Fibroblast of skin of left quadriceps (primary cell): ENCODE data around the gene MXD4.

ENCODE experiments used
- DNase-seq, 2 experiments: peaks; one replicate each; pipeline ENCODE4 v3.0.0-alpha.2; 2013; ENCODE audit warnings: low read depth in 2 of 2

Gene MXD4

DNA sequence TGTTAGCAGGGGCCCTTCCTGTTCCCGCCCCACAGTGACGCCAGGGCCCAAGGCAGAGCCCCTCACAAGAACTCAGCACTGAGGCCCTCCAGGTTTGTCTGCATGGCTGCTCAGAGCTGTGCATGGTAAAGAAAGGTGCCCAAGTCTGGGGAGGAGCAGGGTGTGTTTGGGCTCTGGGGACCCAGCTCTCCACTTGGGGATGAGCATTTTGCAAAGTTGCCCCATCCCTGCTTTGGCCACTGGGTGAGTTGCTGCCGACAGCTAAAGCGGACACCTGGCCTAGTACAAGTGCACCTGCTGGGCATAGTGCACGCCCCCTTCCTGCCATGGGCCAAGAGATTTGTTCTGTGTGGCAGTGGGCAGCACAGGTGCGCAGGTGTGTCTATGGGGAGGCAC lies 2.0 kb upstream of the MXD4 start:
- DNase-seq, result no peak

GRCh38 chr4:2262944-2263250 lies 988 bp upstream of the MXD4 start:
- DNase-seq, result no peak

DNA sequence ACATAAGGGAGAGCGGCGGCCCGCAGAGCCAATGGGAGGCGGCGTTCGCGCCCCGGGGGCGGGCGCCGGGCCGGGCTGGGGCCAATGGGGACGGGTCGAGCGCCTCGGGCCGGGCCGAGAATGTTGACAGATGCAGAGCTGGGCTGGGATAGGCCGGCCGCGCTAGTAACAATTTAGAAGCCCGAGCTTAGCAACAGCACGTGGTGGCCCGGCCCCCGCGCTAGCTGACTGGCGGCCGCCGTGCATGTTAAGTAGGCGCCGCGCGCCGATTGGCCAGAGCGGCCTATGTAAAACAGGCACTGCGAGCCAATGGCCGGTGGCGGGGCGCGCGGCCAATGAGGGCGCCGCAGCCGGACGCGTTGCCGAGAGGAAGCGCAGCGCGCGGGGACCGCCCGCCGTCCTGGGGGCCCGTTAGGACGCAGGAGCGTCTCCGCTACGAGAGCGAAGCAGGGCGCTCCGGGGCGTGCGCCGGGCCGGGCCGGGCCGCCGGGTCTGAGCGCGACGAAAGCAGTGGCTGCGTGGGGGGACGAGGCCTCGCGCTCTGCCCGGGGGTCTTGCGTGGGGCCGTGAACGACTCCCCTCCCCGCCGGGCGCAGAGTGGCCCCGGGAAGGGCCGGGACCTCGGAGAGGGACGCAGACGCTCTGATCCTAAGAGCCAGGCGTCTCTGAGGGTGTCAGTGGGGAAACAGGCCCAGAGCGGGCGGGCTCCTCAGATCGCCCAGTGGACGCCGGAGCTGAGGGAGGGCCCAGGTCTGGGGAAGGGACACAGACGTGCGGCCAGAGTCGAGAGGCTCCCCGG lies 435 bp upstream of the MXD4 start:
- DNase-seq, result peak; percentile 99

- peak; percentile 11 to 18 for DNase-seq
These were observed 628 bp downstream of the MXD4 start for GRCh38 chr4:2261110-2261852.

- DNase-seq, result no peak
These were observed 1.4 kb downstream of the MXD4 start for GRCh38 chr4:2260344-2261109.

DNA sequence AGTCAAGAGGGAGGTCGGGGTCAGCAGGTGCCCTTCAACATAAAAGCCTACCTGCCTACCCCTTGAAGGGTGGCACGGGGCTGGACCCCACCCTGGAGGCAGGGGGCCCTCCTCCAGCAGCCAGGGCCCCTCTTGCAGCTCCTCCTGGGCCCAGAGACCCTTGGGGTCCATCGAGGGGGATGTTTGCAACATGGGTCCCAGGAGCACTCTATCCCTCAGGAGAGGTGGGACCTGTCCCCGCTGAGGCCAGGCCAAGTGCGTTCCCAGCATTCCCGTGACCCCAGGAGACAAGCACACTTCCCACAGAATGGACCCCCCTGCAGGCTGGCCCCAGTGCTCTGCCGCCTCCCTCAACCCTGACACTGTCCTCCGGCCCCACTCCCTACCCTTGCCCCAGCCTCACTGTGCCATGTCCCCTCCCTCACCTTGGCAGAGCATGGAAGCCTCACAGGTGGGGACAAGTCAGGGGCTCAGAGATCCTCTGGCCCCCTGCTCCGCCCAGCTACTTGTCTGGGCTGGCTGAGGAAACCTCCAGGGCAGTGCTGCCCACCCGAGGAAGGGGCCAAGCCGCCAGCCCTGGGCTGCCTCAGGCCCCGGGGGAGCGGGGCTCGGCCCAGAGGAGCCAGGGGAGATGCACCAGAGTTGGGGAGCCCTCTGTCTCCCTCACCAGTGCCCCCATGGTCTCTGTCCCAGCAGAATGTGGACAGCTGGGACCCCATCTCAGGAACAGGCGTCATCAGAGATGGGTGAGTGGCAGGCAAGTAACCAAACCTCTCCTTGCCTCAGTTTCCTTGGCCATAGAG lies 2.2 kb downstream of the MXD4 start:
- DNase-seq, result no peak

- no peak for DNase-seq
These were observed 2.8 kb downstream of the MXD4 start for GRCh38 chr4:2259036-2259540.

DNA sequence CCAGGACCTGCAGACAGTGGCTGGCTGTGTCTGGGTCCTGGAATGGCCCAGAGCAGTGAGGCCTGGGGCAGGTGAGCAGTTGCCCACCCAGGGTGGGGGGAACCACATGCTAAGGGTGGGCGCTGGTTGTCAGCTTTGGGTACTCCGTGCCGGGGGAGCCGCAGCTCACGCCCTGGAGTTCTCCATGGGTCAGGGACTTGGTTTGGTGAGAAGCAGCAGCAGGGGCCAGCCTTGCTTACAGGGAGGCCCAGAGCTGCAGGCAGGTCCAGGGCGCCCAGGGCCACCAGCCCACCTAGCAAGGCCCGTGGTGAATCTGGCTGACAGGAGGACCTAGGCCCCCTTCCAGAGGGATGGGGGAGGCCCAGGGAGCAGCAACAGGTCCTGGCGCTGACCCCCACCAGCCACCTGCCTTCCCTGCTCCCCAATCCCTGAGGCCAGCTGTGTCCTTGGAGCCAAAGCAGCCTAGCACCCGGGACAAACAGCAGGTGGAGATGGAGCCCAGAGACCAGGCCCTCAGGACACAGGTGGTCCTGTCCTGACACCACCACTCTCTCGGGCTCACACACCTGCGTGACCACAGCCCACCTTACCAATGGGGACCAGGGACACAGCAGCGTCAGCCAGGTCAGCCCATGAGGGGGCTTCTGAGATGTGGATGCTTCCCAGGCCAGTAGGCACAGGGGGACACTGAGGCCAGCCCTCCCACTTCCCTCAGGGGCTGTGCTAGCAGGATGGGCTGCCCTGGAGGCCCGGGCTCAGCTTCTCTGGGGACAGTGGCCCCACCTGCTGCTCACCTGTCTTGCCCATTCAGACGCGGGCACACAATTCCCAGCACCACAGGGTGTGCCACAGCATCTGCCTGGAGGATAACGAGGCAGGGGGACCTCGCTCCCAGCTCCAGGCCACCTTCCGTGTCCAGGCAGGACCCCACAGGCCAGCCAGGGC lies 3.5 kb downstream of the MXD4 start:
- no peak for DNase-seq

- DNase-seq, result no peak
These were observed 4.4 kb downstream of the MXD4 start for GRCh38 chr4:2257361-2258081.

GRCh38 chr4:2256781-2257191 lies 5.1 kb downstream of the MXD4 start:
- DNase-seq, result no peak

DNA sequence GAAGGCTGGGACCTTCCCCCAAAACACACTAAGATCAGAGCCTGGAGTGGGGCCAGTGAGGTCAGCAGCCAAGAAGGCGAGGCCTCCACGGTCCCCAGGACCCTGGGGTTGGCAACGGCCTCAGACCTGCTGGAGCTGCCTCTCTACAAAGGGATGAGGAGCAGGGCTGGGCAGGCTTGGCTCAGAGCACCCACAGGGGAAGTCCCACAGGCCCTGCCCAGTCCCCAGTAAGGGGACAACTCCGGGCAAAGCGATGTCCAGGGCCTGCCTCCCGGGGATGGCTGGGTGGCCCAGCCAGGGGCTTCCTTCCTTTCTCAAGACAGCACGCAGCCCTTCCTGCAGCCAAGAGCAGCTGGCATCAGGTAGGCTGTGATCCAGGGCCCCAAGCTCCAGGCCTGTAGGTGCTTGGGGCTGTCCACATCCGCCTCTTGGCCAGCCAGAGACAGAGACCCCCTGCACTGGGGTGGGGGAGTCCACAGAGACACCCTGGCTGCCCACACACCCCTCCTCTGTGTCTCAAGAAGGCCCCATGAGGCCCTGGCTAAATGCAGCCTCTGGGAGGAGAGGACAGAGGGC lies 5.7 kb downstream of the MXD4 start:
- DNase-seq, result no peak

GRCh38 chr4:2255501-2256155 lies 6.3 kb downstream of the MXD4 start:
- DNase-seq, result no peak

DNA sequence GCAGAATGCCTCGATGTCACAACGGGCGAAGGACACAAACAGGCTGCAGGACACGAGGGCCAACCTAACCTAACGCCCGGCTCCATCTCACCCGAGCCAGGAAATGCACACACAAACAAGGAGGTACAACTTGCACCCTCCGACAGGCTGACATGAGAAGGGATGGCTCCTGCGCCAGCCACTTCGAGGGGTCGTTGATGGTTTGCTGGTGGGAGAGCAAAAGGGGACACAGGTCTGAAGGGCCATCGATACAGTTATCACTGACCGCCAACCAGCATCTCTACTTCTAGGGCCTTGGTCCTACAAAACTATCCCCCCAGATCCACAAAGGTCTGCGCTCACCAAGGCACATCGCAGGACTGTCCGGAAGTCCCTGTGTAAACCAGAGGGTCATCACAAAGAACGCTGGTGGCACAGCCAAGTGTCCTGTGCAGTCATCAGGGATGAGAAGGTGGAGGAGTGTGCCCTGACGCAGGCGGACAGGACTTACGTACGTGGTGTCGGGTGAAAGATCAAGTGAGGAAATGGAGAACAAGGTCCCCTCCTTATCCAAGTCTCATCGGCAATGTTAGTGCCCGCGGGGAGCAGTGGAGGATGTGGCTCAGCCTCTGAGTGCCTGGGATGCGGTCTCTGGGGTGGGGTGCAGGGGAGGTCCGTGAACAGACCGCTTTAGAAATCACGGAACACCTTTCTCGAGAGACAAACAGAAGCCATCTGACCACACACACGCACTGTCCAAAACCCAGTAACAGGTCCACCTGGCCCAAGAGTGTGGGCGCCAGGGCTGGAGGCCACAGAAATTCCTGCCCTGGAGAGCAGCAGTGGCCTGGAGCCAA lies 7.0 kb downstream of the MXD4 start:
- no peak for DNase-seq

GRCh38 chr4:2253160-2254084 lies 8.5 kb downstream of the MXD4 start:
- no peak for DNase-seq

DNA sequence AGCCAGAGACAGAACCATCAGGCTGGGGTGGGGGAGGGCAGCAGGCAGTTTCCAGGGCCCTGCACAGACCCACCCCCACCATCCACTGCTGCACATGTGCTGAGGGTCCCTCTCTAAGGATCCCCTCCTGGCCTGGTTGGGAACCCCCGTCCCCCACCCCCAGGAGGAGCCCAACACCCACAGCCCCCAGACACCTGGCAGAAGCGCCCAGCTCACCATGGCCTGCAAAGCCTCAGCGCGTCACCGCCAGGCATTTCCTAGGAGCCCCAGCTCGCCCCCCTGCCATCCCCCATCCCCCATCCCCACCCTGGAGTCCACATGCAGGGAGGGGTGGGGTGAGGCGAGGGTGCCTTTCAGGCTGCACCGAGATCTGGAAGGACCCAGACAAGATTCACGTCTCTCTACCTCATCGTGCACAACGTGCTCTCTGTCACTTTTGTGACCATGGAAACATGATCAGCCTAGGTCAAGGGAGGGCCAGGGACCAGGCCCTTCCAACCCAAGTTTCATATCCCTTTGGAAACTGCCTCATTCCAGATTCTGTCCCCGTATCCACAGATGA lies 9.3 kb downstream of the MXD4 start:
- DNase-seq, result no peak

DNA sequence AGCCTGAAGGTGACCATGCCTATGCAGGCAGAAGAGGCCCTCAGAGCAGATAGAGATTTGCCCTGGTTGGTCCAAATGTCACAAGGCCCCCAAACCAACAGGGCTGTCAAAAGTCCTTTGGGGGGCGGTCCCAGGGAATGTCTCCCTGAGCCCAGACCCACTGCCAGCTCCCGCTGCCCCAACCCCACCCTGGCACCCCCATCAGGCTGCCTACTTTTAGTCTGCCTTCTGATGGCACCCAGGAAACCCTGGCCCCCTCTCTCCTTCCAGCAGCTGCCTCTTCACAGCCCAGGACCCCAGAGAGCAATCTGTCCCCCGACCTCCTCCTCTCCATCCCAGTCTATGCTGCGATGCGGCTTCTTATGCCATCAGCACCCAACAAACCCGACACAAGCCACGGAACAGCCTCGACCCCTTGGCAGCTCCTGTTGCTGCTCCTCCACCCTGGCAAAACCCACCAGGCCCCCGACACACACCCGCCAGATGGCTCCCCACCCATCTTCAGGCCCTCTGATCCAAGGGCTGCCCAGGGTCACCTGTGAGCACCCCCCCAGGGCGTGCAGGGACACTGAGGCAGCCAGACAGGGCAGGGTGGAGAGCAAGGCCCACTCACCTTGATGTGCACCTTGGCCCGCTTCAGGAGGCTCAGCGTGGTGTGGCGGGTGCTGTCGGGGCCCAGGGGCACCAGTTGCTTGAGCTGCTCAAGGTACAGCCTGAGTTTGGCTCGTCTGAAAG lies 9.9 kb downstream of the MXD4 start:
- no peak for DNase-seq
